ENCODE measurements around the gene GOSR1. TPM values are rescaled to one million over a fixed set of nuclear protein-coding genes. Genes with fewer than 3 reads are reported as not detected.
A peak's percentile ranks its signal among the peaks of the same experiment; 100 is the strongest.
"Not testable (repeated sequence)": the region's sequence is repeated elsewhere in the genome, so short reads cannot be mapped to it uniquely, and the experiment has no call there.

The GOSR1 gene
- total RNA-seq, 1 donor from 2014 or later, result 64.3 TPM

DNA sequence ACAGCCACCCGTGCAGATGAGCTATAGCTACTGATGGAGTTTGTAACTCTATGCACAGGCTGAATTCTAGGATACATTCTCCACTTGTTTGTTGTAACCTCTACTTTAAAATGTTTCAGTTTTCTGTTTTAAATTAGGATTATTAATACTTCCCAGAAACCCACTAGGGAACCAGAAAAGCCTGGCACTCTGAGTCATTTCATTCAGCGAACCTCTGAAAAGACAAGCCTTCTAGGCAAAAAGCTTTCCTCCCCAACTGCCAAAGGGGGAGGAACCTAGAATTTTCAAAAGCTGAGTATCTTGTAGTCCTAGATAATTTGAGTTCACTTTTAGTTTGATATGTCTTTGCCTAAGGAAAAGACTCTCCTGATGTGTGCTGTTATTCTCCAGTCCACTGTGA, 43.2 kb downstream of the GOSR1 start:
- Mint-ChIP-seq H3K4me3 (no peak overlapping the region), H3K9me3 (peaks cover 4% of the 10 kb centered on the region), H3K27ac (peak overlapping the region; percentile 81), H3K36me3 (peaks cover 33% of the 10 kb centered on the region), H3K27me3 (ENCODE audit: low read depth) (no peaks in the 10 kb centered on the region), H3K4me1 (peaks cover 11% of the 10 kb centered on the region)
- TF ChIP-seq, protein P1, sequence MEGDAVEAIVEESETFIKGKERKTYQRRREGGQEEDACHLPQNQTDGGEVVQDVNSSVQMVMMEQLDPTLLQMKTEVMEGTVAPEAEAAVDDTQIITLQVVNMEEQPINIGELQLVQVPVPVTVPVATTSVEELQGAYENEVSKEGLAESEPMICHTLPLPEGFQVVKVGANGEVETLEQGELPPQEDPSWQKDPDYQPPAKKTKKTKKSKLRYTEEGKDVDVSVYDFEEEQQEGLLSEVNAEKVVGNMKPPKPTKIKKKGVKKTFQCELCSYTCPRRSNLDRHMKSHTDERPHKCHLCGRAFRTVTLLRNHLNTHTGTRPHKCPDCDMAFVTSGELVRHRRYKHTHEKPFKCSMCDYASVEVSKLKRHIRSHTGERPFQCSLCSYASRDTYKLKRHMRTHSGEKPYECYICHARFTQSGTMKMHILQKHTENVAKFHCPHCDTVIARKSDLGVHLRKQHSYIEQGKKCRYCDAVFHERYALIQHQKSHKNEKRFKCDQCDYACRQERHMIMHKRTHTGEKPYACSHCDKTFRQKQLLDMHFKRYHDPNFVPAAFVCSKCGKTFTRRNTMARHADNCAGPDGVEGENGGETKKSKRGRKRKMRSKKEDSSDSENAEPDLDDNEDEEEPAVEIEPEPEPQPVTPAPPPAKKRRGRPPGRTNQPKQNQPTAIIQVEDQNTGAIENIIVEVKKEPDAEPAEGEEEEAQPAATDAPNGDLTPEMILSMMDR (IDR thresholded peaks at IDR 0.05; ENCODE audit: unreplicated experiment), result no peak
- DNase-seq (ENCODE audit: low spot score in 2 of 2, unreplicated experiment in 2 of 2), result no peak

DNA sequence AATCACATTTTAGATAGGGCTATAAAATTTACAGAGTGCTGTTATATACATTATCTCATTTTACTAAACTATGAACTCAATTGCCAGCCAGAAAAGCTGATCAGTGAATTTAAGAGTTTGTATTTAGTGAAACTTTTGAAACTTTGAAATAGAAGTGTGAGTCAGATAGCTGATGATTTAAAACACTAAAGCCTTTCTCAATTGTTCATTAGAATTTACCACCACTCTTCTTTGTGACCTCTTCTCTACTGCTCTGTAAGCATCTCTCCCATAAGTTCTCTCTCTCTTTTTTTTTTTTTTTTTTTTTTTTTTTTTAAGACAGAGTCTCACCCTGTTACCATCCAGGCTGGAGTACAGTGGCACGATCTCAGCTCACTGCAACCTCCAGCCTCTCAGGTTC, 43.7 kb downstream of the GOSR1 start:
- peak overlapping the region; percentile 81 for H3K27ac Mint-ChIP-seq
- TF ChIP-seq, protein P1 (IDR thresholded peaks at IDR 0.05; ENCODE audit: unreplicated experiment), result no peak
- peaks cover 11% of the 10 kb centered on the region for H3K4me1 Mint-ChIP-seq

DNA sequence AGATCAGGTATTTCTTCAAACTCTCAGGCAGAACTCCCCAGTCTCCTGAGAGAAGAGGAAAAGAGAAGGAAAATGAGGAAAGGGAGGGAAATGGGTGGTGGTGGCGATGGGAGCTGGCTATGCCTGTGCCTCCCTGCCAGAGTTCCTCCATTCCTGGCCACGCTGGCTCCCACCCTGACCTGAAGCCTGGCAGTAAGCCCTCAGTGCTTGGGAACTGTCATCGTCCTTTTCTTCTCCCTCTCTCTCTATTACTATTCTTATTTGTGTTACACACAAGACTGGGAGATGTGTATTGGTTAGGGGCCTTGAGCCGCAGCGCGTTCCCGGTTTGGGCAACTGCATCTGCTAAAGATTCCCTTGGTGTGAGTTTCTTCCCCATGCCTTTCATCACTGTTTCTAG, 44.6 kb downstream of the GOSR1 start:
- TF ChIP-seq, protein P1 (IDR thresholded peaks at IDR 0.05; ENCODE audit: unreplicated experiment), result no peak
- Mint-ChIP-seq H3K27ac (peak overlapping the region; percentile 56), H3K36me3 (peaks cover 31% of the 10 kb centered on the region), H3K9me3 (peaks cover 4% of the 10 kb centered on the region), H3K4me1 (peaks cover 11% of the 10 kb centered on the region), H3K27me3 (ENCODE audit: low read depth) (no peaks in the 10 kb centered on the region), H3K4me3 (no peak overlapping the region)
- no peak for DNase-seq (ENCODE audit: low spot score in 2 of 2, unreplicated experiment in 2 of 2)

More for the DNA sequence above, 43.7 kb downstream of the GOSR1 start:
- Mint-ChIP-seq H3K9me3 (peaks cover 4% of the 10 kb centered on the region), H3K27me3 (ENCODE audit: low read depth) (no peaks in the 10 kb centered on the region), H3K4me3 (no peak overlapping the region), H3K36me3 (peaks cover 31% of the 10 kb centered on the region)
- DNase-seq (ENCODE audit: low spot score in 2 of 2, unreplicated experiment in 2 of 2), result no peak

DNA sequence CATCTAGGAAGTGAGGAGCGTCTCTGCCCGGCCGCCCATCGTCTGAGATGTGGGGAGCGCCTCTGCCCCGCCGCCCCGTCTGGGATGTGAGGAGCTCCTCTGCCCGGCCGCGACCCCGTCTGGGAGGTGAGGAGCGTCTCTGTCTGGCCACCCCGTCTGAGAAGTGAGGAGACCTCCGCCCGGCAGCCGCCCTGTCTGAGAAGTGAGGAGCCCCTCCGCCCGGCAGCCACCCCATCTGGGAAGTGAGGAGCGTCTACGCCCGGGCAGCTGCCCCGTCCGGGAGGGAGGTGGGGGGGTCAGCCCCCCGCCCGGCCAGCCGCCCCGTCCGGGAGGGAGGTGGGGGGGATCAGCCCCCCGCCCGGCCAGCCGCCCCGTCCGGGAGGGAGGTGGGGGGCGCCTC, 46.0 kb downstream of the GOSR1 start:
- Mint-ChIP-seq H3K36me3 (peaks cover 29% of the 10 kb centered on the region), H3K4me1 (peaks cover 11% of the 10 kb centered on the region)
- DNase-seq (ENCODE audit: low spot score in 2 of 2, unreplicated experiment in 2 of 2); H3K27me3 Mint-ChIP-seq (ENCODE audit: low read depth); H3K4me3 Mint-ChIP-seq; H3K9me3 Mint-ChIP-seq; H3K27ac Mint-ChIP-seq: not testable (repeated sequence)

DNA sequence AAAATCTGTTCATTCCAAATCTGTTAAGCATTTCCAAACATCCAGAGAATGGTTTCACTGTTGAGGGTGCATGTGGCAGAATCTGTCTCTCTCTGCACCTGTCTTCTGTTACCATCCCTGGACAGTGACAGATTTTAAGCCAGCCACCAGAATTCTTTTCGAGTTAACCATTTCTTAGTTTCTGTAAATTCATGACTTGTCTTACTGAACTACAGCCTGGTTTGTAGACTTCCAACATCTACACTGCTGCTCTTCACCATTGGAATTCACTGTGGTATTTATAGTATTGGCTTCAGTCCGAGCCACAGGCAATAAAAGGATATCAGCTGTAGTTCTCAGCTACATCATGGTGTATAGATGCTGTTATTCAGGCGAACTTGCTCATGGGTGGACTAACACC, 47.6 kb downstream of the GOSR1 start:
- peaks cover 8% of the 10 kb centered on the region for H3K4me1 Mint-ChIP-seq
- H3K36me3 Mint-ChIP-seq, result peaks cover 29% of the 10 kb centered on the region
- DNase-seq (ENCODE audit: low spot score in 2 of 2, unreplicated experiment in 2 of 2), result no peak
- TF ChIP-seq, protein P1 (IDR thresholded peaks at IDR 0.05; ENCODE audit: unreplicated experiment), result no peak
- H3K27me3 Mint-ChIP-seq (ENCODE audit: low read depth), result no peaks in the 10 kb centered on the region
- peak overlapping the region; percentile 10 for H3K27ac Mint-ChIP-seq
- H3K9me3 Mint-ChIP-seq, result peaks cover 4% of the 10 kb centered on the region
- no peak overlapping the region for H3K4me3 Mint-ChIP-seq

DNA sequence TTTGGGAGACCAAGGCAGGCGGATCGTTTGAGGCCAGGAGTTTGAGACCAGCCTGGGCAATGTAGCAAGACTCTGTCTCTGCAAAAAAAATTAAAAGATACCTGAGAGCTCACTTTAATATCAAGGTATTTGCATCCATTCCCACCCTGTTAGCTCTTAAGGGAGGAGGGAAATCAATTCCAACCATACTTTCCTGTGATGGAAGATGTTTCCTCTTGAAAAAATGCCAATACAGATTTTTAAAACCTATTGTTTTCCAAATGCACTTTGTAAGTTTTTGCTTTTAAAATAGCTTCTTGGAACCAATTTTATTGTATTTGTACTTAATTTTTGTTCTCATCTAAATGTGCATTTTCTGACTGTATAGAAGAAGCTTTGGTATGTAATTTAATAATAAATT, 49.2 kb downstream of the GOSR1 start:
- H3K4me1 Mint-ChIP-seq, result peaks cover 2% of the 10 kb centered on the region
- DNase-seq (ENCODE audit: low spot score in 2 of 2, unreplicated experiment in 2 of 2), result no peak
- H3K36me3 Mint-ChIP-seq, result peaks cover 25% of the 10 kb centered on the region
- no peaks in the 10 kb centered on the region for H3K27me3 Mint-ChIP-seq (ENCODE audit: low read depth)
- H3K9me3 Mint-ChIP-seq, result peaks cover 4% of the 10 kb centered on the region
- no peak overlapping the region for H3K4me3 Mint-ChIP-seq
- no peak overlapping the region for H3K27ac Mint-ChIP-seq
- TF ChIP-seq, protein P1 (IDR thresholded peaks at IDR 0.05; ENCODE audit: unreplicated experiment), result no peak

DNA sequence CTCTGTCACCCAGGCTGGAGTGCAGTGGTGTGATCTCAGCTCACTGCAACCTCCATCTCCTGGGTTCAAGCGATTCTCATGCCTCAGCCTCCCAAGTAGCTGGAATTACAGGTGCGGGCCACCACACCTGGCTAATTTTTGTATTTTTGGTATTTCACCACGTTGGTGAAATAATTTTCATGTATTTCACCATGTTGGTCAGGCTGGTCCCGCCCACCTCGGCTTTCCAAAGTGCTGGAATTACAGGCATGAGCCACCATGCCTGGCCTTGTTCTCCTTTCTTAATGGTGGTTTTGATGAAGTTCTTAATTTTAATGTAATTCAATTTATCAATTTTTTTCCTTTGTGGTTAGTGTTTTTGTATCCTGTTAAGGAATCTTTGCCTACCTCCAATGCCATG, 51.5 kb downstream of the GOSR1 start:
- DNase-seq (ENCODE audit: low spot score in 2 of 2, unreplicated experiment in 2 of 2); H3K27me3 Mint-ChIP-seq (ENCODE audit: low read depth); H3K36me3 Mint-ChIP-seq; H3K27ac Mint-ChIP-seq; H3K4me3 Mint-ChIP-seq; H3K4me1 Mint-ChIP-seq; H3K9me3 Mint-ChIP-seq: not testable (repeated sequence)

Measured in mesothelial cell of epicardium (in vitro differentiated cells).